OCI-LY3 (cell line): Measurements from ENCODE around the gene HMGB2.

ENCODE experiments used
- EZH2phosphoT487 ChIP-seq: fragments of 200-600 bp; shearing (Covaris generic); IDR thresholded peaks from 2 replicates; pipeline ENCODE4 v1.6.1; 2018; ENCODE audit warnings: antibody characterized with exemption, mixed run types, low read depth
- TF ChIP-seq, protein P1 (sequence below): fragments of 200-600, 300-600 bp; sonication (generic); IDR thresholded peaks from 2 replicates; pipeline ENCODE4 v1.5.1; 2014; ENCODE audit warnings: antibody characterized with exemption, low read length, low read depth

DNA sequence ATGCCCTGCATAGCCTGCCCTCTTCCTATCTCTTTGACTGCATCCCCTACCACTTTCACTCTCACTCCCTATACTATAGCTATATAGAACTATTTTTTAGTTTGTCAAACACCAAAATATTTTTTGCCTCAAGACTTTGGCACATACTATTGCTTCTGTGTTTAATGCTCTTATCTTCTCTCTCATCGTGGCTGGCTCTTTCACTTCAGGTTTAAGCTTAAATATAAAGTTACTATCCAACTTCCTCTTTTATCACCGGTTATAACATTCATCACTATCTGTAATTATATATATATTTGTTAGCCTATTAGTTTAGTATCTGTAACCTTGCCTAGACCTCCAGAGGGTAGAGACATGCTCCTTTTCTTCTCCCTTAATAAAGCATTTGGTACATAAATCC, 11.5 kb upstream of the HMGB2 start:
- TF ChIP-seq, protein P1, sequence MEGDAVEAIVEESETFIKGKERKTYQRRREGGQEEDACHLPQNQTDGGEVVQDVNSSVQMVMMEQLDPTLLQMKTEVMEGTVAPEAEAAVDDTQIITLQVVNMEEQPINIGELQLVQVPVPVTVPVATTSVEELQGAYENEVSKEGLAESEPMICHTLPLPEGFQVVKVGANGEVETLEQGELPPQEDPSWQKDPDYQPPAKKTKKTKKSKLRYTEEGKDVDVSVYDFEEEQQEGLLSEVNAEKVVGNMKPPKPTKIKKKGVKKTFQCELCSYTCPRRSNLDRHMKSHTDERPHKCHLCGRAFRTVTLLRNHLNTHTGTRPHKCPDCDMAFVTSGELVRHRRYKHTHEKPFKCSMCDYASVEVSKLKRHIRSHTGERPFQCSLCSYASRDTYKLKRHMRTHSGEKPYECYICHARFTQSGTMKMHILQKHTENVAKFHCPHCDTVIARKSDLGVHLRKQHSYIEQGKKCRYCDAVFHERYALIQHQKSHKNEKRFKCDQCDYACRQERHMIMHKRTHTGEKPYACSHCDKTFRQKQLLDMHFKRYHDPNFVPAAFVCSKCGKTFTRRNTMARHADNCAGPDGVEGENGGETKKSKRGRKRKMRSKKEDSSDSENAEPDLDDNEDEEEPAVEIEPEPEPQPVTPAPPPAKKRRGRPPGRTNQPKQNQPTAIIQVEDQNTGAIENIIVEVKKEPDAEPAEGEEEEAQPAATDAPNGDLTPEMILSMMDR, result no peak
- no peak for TF ChIP-seq EZH2phosphoT487
